ENCODE data around the gene ZNF580. TPM values are rescaled to one million over a fixed set of nuclear protein-coding genes. Genes with fewer than 3 reads are reported as not detected.

Gene ZNF580
- total and polyA plus RNA-seq, 2 of the 13 experiments (the other 11 are each of a cell fraction or from before 2014, with no cell fraction given), result 4.4 to 6.0 TPM

GRCh38 chr19:55653651-55654322 is 13.0 kb downstream of the ZNF580 start (continued):
- TF ChIP-seq, protein P1, sequence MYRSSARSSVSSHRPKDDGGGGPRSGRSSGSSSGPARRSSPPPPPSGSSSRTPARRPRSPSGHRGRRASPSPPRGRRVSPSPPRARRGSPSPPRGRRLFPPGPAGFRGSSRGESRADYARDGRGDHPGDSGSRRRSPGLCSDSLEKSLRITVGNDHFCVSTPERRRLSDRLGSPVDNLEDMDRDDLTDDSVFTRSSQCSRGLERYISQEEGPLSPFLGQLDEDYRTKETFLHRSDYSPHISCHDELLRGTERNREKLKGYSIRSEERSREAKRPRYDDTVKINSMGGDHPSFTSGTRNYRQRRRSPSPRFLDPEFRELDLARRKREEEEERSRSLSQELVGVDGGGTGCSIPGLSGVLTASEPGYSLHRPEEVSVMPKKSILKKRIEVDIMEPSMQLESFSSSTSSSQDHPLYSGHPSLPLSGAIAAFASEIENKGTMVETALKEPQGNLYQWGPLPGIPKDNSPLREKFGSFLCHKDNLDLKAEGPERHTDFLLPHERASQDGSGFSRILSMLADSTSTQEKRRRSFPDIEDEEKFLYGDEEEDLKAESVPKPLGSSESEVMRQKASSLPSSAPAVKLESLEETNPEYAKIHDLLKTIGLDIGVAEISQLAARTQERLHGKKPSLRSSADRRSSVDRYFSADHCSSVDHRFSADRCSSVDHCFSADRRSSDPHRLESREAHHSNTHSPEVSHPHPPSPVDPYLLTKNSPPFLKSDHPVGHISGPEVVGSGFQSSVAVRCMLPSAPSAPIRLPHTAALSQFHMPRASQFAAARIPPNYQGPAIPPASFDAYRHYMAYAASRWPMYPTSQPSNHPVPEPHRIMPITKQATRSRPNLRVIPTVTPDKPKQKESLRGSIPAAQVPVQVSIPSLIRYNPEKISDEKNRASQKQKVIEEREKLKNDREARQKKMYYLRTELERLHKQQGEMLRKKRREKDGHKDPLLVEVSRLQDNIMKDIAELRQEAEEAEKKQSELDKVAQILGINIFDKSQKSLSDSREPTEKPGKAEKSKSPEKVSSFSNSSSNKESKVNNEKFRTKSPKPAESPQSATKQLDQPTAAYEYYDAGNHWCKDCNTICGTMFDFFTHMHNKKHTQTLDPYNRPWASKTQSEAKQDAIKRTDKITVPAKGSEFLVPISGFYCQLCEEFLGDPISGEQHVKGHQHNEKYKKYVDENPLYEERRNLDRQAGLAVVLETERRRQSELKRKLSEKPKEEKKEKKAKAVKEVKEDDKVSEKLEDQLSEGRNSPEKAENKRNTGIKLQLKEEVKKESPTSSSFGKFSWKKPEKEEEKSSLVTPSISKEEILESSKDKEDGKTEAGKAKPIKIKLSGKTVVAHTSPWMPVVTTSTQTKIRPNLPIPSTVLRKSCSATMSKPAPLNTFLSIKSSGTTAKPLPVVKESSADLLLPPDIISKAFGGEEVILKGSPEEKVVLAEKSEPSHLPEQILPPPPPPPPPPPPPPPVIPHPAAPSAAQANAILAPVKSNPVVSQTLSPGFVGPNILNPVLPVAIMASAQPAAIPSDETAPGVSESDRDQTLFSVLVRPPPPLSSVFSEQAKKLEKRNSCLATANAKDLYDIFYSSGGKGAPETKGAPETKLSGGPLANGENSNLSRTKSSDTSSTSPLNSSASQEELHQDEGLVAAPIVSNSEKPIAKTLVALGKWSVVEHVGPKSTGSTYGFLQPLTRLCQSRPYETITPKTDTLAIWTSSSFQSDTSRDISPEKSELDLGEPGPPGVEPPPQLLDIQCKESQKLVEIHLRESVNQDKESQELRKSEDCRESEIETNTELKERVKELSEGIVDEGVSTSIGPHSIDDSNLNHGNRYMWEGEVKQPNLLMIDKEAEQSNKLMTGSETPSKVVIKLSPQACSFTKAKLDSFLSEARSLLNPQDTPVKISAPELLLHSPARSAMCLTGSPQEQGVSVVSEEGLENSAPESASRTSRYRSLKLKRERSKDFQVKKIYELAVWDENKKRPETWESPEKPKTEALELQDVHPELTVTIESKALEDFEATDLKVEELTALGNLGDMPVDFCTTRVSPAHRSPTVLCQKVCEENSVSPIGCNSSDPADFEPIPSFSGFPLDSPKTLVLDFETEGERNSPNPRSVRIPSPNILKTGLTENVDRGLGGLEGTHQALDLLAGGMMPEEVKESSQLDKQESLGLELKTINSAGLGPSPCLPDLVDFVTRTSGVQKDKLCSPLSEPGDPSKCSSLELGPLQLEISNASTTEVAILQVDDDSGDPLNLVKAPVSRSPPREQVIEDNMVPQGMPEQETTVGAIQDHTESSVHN (CRISPR knock-in tag; IDR thresholded peaks at IDR 0.05), result 0 out of 2 replicates have a peak, but pooled peaks have one; percentile 50
- peak; percentile 29 for TF ChIP-seq AGO2 (optimal IDR thresholded peaks at IDR 0.05; ENCODE audit: low read depth, low read length)
- no peak for TF ChIP-seq MTF1 (CRISPR knock-in tag; IDR thresholded peaks at IDR 0.05)
- TF ChIP-seq HMGA1 (CRISPR knock-in tag; conservative IDR thresholded peaks at IDR 0.05), result no peak
- no peak for TF ChIP-seq ZNF326 (CRISPR knock-in tag; IDR thresholded peaks at IDR 0.05; ENCODE audit: borderline replicate concordance)
- no peak for TF ChIP-seq SAFB2 (CRISPR knock-in tag; IDR thresholded peaks at IDR 0.05; ENCODE audit: borderline replicate concordance, low read depth)
- TF ChIP-seq NRL (CRISPR knock-in tag; IDR thresholded peaks at IDR 0.05; ENCODE audit: borderline replicate concordance), result peak; percentile 40; the same call in 1 of the 2 replicates
- peak; percentile 82 for TF ChIP-seq ZNF350 (CRISPR knock-in tag; IDR thresholded peaks at IDR 0.05; ENCODE audit: borderline replicate concordance, low read depth)
- TF ChIP-seq NFE2L1 (CRISPR knock-in tag; IDR thresholded peaks at IDR 0.05; ENCODE audit: borderline replicate concordance), result no peak
- no peak for TF ChIP-seq ZFP36 (IDR thresholded peaks at IDR 0.05; ENCODE audit: borderline replicate concordance, low read depth, low read length, partially characterized antibody)
- TF ChIP-seq YEATS2 (CRISPR knock-in tag; IDR thresholded peaks at IDR 0.05; ENCODE audit: borderline replicate concordance), result peak; percentile 76
- TF ChIP-seq, protein P2, sequence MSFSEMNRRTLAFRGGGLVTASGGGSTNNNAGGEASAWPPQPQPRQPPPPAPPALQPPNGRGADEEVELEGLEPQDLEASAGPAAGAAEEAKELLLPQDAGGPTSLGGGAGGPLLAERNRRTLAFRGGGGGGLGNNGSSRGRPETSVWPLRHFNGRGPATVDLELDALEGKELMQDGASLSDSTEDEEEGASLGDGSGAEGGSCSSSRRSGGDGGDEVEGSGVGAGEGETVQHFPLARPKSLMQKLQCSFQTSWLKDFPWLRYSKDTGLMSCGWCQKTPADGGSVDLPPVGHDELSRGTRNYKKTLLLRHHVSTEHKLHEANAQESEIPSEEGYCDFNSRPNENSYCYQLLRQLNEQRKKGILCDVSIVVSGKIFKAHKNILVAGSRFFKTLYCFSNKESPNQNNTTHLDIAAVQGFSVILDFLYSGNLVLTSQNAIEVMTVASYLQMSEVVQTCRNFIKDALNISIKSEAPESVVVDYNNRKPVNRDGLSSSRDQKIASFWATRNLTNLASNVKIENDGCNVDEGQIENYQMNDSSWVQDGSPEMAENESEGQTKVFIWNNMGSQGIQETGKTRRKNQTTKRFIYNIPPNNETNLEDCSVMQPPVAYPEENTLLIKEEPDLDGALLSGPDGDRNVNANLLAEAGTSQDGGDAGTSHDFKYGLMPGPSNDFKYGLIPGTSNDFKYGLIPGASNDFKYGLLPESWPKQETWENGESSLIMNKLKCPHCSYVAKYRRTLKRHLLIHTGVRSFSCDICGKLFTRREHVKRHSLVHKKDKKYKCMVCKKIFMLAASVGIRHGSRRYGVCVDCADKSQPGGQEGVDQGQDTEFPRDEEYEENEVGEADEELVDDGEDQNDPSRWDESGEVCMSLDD (CRISPR knock-in tag; IDR thresholded peaks at IDR 0.05; ENCODE audit: borderline replicate concordance), result no peak
- TF ChIP-seq, protein P3, sequence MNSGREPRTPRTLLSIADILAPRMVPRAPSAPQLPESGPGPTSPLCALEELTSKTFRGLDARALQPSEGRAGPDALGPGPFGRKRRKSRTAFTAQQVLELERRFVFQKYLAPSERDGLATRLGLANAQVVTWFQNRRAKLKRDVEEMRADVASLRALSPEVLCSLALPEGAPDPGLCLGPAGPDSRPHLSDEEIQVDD (CRISPR knock-in tag; IDR thresholded peaks at IDR 0.05; ENCODE audit: borderline replicate concordance), result no peak
- no peak for TF ChIP-seq RCOR2 (CRISPR knock-in tag; IDR thresholded peaks at IDR 0.05)
- no peak for TF ChIP-seq JDP2 (CRISPR knock-in tag; IDR thresholded peaks at IDR 0.05; ENCODE audit: borderline replicate concordance)
- TF ChIP-seq ARID2 (CRISPR knock-in tag; IDR thresholded peaks at IDR 0.05; ENCODE audit: borderline replicate concordance), result no peak
- TF ChIP-seq SAP130 (CRISPR knock-in tag; IDR thresholded peaks at IDR 0.05; ENCODE audit: low read depth), result peak; percentile 89
